Left lobe of liver (tissue), 2 donors: ENCODE measurements around the gene TRIM31. TPM values are rescaled to one million over a fixed set of nuclear protein-coding genes. Genes with fewer than 3 reads are reported as not detected.
A peak's percentile ranks its signal among the peaks of the same experiment; 100 is the strongest.

ENCODE experiments used
- ATAC-seq: fragments of 200-7000 bp; cut with Tn5 transposase; one replicate; pipeline ENCODE4 v1.9.1; 2020; ENCODE audit warnings: mild to moderate bottlenecking, moderate library complexity
- DNase-seq: peaks from one replicate; pipeline ENCODE4 v3.0.0-alpha.2; 2020; ENCODE audit warnings: low spot score
- total RNA-seq: library from RNA; stranded (reverse); gene quantifications from one replicate; pipeline ENCODE4 v1.2.1, GENCODE V29; 2021
- donor health status: DM: no; HTN: no; CAD: no; lungs with moderate emphysema.
- donor health status: DM: no; HTN: yes; CAD: no.

The TRIM31 gene, protein sequence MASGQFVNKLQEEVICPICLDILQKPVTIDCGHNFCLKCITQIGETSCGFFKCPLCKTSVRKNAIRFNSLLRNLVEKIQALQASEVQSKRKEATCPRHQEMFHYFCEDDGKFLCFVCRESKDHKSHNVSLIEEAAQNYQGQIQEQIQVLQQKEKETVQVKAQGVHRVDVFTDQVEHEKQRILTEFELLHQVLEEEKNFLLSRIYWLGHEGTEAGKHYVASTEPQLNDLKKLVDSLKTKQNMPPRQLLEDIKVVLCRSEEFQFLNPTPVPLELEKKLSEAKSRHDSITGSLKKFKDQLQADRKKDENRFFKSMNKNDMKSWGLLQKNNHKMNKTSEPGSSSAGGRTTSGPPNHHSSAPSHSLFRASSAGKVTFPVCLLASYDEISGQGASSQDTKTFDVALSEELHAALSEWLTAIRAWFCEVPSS
- total RNA-seq, result not detected

DNA sequence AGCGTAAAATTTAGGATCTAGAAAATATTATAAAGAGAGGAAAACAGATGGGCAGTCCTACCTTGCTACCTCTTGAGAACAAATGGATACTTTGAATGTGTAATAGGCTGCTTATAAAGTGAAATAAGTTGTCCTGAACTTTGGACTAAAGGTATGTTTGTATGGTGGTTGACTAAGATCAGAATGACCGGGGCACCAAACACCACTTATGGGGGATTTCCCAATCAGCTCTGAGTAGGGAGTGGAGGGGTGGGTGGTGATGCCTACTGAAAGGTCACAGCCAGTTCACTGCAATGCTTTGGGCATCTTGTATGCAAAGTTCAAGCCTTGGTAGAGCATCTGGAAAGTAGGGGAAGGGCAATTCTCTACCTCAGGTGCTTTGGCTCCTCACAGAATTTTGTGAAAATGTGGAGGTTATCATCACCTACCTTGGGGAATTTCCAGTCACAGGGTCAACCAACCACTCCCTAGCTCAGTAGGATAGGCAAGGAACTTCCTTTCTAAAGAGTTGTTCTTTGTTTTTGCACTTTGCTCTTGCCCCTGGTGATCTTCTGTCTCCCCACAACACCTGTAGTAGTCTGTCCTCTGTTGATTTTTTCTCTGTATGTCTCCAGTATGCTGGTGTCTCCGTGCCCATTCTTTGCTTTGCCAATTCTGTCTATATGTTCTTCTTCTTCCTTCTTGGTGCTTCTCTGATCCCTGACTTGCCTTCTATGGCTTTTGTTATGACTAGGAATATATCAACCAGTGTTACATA is at the start of gene TRIM31:
Gene TRIM31, minus strand, starts transcription at position 88 of the 757 bp plus-strand sequence. CDS start 285 bp downstream, outside the sequence.
- DNase-seq, result no peak
- peak; percentile 31 for ATAC-seq

DNA sequence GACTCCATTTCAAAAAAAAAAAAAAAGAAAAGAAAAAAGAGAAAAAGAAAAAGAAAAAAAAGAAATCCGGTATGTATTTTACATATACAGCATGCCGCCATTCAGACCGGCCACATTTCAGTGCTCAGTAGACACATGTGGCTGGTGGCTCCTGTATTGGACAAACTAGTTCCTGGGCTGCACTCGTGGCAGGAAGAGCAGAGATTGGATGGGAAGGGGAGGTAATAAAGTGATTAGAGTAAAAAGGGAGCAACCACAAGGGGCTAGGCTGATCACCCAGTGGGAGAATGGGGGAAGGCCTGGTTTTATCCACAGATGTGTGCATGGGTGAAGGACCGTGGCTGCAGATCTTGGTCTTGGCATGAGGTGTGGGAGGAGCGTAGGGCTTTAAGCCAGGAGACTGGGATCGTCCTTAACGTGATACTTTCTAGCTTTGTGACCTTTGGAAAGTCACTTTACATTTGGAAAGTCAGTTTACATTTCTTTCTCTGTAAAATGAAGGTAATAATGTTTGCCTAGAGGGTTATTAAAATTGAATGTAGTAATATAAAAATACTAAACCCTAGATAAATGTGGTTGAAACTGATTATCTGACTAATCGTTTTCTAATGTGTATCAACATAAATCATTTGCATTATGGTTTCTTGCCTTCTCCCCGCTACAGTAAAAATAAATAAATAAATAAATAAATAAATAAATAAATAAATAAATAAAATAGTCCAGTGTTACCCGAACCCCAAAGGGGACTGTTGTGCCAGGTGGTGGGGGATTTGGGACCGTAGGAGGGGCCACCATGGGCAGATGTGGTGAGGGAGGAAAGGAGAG is 49.6 kb upstream of the TRIM31 start:
- DNase-seq, result no peak
- ATAC-seq, result no peak

DNA sequence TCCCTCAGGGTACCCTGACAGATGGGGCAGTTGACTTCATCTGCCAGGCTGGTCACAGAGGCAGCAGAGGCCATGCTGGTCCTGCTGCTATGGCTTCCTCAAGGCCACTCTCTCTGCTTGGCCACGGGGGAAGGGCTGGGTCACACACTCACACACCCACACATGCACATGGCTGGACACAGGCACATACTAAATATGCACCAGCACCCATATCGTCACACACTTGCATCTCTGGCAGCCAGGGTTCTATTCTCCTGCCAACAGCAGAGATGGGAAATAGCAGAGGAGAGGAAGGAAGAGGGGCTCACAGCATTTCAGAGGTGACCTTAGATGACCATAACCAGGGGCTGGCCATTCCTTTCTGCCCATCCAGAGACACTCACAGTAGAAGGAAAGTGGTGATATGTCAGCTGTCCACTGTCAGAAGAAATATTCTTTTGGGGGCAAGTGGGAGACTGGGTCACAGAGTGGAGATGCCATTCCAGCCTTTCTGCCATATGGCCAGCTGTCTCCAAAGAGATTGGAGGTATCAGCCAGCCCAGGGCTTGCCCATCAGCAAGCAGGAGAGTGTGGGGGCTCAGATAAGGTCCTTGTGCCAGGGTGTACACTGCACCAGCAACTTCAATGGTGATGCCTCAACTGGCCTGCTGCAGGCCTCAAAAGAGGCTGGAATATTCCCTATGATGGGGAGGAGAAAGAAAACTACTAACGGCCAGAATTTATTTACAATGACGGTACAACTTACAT is 48.1 kb upstream of the TRIM31 start, which contains the start of gene TRIM10:
Gene TRIM10, minus strand, starts transcription at position 427 of the 747 bp plus-strand sequence. Its CDS starts 353 bp downstream, at position 74.
- DNase-seq (no peak), ATAC-seq (no peak)

DNA sequence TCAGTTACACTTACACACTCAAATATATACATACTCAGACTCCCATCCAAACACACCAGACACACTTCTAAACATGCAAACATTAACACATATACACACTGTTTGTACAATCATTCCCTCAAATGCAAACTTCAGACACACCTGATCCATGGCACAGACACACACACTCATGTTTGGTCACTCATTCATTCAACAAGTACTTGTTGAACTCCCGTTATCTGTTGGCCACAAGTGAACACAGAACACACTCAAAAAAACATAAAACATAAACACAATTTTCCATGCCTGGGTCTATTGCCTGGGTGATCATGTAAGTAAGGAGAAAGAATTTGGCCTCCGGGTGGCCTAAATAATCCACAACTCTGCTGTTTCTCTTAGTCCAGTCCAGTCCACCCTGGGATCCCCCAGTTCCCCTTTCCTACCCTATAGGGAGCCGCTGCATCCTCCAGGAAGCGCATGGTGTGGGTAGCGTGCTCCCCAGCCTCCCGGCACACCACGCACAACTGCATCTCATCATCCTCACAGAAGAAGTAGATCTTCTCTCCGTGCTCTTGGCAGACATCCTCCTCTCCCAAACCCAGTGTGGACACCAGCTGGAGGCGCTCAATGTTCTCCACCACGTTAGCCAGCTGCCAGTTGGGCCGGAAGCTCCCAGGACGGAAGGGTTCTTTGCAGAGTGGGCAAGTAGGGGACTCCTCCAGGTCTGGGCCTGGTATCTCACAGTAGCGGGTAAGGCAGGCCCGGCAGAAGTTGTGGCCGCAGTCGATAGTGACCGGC is 47.3 kb upstream of the TRIM31 start:
- ATAC-seq (no peak), DNase-seq (no peak)

DNA sequence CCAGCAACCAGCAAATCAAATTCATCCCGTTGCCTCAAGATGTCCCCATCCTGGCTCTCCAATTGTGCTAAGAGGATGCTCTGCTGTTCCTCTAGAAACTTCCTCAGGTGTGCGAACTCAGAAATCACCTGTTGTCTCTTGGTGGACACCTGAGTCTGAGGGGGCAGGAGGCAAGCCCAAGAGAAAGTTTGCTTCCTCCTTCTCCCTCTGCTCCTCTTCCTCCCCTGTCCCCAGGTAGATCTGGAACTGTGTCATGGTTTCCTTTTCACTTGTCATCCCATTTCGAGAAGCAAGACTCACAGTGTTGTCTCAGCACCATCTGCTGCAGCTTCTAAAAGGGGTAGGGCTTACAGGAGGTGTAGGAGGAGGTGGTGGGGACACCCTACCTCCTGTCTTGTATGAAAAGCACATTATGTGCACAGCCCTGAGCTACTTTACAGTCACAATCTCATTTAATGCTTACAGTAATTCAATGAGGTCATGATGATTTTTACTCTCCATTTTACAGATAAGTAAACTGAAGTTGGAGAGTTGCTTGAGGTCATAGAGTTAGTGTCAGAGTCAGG is 45.7 kb upstream of the TRIM31 start:
- ATAC-seq (no peak), DNase-seq (no peak)

DNA sequence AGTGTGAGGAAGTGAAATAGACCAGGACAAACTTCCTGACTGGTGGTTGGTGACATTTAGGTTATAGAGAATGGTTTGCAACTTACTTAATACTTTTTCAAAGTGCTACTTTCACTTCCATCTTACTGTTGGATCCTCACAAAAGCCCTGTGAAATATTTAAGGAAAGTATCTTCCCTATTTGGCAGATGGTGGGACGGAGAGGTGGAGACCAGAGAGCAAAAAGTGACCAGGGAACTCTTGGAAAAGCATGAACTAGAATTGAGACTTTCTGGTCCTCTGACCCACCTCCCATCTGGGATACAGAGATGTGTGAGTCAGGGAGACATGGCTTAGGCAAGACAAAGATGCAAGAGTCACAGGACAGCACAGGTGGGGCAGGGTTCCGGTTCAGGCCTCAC is 45.1 kb upstream of the TRIM31 start:
- DNase-seq (no peak), ATAC-seq (no peak)

DNA sequence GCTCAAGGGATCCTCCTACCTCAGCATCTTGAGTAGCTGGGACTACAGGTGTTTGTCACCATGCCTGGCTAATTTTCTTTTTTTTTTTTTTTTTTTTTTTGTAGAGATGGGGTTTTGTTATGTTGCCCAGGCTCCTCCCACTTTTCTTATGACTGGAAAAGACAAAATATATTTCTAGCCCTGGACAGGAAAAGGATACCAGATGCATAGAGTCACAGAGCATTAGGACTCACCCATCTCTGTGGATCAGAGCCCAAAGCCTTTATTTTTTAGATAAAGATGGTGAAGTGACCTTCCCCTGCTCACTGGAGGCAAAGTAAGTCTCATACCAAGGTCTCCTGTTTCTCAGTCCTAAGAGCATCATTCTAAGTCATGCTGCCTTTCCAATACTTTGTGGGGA is 44.7 kb upstream of the TRIM31 start:
- no peak for DNase-seq
- no peak for ATAC-seq

DNA sequence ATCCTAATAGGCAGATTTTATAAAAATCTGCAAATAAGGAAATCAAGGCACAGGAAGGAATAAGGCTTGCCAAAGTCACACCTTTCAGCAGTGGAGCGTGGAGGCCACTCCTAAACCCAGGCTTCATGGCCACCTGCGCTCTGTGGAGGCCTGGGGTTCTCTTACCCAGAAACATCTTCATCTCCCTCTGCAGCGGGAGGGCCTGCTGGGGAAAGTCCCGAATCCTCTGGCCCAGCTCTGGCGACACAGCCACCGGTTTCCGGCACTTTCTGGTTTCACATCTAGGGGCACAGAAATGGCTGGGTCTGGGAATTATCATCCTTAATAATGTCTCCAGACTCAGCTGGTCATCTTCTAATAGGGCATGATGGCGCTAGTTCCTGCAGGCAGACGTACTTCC is 43.9 kb upstream of the TRIM31 start:
- DNase-seq, result no peak
- ATAC-seq, result no peak

DNA sequence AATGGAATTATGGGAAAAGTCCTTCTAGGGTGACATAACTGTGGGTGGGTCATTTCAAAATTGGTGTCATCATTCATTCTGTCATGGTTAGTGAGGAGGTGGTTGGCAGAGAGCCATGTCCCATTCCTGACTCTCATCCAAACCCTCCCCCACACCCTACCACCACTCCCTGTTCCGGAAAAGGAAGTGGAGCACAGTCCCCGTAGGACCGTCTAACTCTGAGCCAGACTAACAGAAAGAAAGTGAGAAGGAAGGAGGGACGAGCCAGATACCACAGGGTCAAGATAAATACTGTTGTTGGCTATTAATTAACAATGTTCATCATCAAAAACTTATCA is 43.3 kb upstream of the TRIM31 start:
- DNase-seq, result no peak
- ATAC-seq, result peak; percentile 63

DNA sequence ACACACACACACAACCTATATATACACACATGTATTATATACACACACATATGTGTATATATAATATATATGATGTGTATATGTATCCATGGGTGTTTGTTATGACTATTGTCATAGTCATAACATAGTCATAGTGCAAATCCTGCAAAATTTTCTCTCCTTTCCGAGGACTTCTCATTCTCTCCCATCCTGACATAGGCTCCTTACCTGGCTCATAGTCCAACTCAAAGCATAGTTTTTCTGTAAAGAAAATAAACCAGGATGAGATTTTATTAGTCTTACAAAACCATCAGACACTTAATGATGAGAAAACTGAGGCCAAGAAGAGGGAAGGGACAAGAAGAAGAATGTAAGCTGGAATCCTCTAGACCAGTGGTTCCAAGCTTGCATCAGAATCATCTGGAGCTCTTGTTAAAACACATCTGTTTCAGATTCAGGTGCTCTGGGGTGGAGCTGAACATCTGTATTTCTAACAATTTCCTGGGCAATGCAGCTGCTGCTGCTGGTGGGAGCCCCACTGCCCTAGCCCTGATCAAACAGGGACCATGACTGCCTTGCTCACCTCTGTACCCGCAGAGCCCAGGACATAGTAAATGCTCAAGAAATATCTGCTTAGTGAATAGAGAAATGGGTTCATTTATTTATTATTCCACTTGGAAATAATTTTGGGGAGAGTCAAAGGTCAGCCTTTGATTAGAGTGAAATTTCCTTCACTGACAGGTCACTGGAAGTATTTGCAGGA is 42.8 kb upstream of the TRIM31 start:
- DNase-seq, result no peak

DNA sequence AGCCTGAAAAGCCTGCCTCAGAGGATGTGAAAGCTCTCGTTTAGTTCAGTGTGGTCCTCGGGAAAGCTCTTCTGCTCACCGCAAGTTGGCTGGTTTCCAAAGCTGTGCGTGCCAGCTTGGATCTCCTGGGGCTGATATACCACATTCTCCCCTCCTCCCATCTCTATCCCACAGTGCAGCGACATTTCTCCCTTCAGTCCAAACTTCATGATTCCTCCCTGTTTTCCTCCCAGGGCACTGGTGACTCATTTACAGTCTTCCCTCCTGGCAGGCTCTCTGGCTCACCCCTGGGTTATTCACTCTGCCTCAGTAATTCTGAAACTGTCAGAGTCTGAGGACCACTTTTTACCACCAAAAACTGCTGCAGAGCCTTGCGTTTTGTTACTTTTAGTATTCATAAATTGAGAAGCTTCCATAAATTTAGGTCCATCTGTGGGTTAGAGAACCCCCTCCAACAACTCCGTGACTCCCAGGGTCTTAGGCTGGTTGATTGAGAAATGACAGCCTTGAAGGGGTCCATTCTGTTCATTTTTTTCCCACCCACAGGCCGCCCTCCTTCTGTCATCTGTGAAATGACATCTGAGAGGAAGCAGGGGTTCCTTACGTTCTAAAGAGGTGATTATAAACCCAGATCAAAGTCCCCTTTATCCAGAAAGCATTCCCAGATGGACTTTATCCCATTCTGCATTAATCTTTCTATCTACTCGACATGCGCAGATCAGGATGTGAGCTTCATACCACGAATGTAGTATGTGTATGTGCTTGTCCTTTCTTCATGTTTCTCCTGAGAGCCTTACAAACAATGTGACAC is 42.0 kb upstream of the TRIM31 start:
- DNase-seq (no peak), ATAC-seq (peak; percentile 62)

More for the DNA sequence above, 42.8 kb upstream of the TRIM31 start:
- no peak for ATAC-seq

DNA sequence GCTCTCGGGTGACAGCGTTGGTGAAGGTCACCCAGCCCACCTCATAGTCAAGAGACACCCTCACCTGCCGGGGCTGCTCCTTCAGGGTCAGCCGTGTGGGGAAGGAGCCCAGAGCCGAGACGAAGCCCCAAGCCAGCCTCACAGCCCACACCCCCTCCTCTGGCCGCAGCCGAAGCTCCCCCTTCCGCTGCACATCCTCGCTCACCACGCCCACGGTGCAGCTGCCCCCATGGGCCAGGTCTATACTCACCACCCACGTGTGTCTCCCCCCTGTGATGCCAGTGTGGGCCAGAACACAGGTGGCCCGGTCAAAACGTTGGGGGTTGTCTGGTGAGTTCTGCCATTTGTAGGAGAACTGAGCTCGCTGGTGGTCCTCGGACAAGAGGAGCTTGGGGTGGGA is 41.2 kb upstream of the TRIM31 start:
- DNase-seq (no peak), ATAC-seq (no peak)

DNA sequence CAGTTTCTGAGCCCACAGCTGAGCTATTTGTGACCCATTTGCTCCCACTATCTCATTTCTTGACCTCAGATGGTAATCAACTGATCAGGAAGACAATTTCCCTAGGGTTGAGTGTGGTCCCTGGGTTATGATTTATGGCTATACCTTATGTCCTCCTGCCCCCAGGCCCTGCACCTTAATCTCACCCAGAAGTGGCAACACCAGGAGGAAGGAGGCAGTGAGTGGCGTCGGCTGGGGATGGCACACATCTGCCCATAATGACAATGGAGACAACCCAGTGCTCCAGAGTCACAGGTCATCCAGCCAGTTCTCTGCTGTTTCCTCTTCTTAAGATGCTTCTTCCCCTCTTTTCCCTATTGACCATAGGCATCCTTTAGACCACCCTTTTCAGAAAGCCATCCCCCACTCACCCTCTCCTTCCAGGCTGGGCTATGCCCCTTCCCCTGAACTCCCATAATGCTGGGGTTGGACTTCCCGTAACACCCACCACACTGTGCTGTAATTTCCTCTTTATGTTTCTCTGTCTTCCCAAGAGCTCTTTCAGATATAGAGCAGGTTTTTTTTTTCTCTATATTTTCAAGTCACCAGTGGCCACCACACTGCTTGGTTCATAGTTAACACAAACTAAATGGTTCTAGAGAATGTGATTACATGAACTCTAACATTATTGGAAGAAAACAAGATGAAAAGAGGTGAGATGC is 40.2 kb upstream of the TRIM31 start:
- no peak for ATAC-seq
- no peak for DNase-seq

DNA sequence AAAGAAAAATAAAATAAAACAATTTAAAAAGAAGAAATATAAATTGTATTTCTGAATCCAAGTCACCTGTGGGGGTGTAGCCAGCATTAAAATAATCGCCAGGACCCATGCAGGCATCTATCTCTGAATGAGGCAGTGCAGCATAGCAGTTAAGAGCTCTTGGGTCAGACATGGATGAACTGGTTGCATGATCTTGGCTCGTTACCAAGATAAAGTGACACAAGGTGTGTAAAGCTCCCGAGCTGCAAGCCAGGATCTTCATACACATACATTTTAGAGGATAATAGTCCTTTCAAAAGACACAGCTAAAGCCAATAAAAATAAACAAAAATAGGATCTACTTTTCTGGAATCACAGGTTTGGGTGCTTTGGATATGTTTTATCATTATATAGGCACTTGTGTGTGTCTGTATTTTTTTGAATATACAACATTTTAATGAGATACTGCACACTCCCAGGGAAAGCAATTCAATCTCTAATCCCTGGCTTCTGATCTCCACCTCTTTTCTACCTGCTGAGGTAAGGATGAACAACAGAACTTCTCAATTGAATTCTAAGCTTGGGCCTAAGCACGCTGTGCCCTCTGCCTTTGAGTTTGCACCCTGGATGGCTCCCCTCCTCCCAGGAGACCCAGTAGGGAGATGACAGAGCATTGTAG is 39.3 kb upstream of the TRIM31 start:
- no peak for DNase-seq
- peak; percentile 59 for ATAC-seq

DNA sequence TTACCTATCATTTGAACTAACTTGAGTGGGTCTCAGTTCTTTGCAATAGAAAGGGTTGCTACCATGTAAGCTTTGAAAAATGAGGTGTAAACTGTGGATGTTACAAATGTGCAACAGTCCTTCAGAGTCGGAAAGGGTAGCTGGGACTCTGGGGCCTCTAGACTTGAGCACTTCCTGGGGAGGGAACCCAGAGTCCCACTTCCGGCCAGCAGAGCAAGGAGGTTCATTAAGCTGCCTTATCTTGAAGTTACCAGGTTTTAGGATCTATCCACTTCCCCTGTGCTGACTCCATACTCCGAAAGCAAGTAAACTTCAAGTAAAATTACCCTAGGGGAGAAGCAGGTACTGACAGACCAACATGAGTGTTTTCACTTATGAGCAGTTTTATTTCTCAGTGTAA is 38.7 kb upstream of the TRIM31 start:
- ATAC-seq (no peak), DNase-seq (no peak)

DNA sequence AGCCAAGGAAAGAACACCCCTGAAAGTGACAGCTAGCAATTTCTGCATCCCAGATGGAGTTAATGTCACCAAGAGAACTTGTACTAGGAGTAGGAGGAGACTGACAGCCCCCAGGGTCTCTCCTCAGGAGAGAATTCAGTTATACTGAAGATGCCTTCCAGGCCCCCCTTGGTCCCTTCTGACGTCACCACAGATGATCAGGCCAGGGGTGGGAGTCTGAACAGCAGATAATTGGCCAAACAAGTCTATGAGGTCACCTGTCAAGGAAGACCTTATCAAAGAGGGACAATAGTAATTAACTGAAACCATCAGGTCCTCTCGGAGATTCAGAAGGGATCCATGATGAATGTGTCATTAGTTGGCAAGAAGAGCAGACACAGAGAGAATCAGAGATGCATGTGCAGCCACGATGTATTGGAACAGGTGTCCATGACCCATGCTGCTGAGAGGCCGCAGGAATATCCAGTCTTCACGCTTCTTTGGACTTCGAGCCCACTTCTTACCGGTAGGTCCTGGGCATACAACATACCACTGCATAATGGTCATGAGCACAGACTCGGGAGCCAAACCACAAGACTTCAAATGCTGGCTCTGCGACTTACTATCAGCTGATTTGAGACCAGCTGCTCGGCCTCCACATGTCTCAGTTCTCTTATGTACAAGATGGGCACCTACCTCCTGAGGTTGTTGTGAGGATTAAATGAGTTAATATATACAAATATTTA is 37.9 kb upstream of the TRIM31 start:
- DNase-seq (no peak), ATAC-seq (no peak)
